Lung (tissue), 12 donors: Measurements from ENCODE around the gene ATP6V0A4. TPM values are rescaled to one million over a fixed set of nuclear protein-coding genes. Genes with fewer than 3 reads are reported as not detected.
"Not testable (repeated sequence)": the region's sequence is repeated elsewhere in the genome, so short reads cannot be mapped to it uniquely, and the experiment has no call there.

Source experiments
- ATAC-seq: fragments of 200-7000 bp; cut with Tn5 transposase; one replicate; pipeline ENCODE4 v1.9.1; 2020; ENCODE audit warnings: moderate number of reproducible peaks; ENCODE audit not compliant: insufficient read depth, low FRiP score
- DNase-seq, 3 donors: peaks; one replicate each; pipeline ENCODE4 v3.0.0-alpha.2; 2013 to 2017
- H3K27ac ChIP-seq, 2 donors: one replicate each; pipeline ENCODE4 v1.5.1; 2013; ENCODE audit warnings: mild to moderate bottlenecking in 2 of 2, moderate library complexity in 2 of 2, control low read depth in 1 of 2, inconsistent platforms in 1 of 2, low read depth in 1 of 2, low read length in 1 of 2
- H3K27me3 ChIP-seq, 3 donors: one replicate each; pipeline ENCODE4 v1.5.1; 2013; ENCODE audit warnings: low read length in 2 of 3; ENCODE audit not compliant: control insufficient read depth in 3 of 3, insufficient read depth in 3 of 3
- H3K36me3 ChIP-seq, 4 donors: one replicate each; pipeline ENCODE4 v1.5.1; 2013; ENCODE audit warnings: low read length in 4 of 4, mild to moderate bottlenecking in 1 of 4, moderate library complexity in 1 of 4; ENCODE audit not compliant: control insufficient read depth in 4 of 4, insufficient read depth in 4 of 4
- H3K4me1 ChIP-seq, 5 donors: one replicate each; pipeline ENCODE4 v1.5.1; 2013; ENCODE audit warnings: low read length in 5 of 5, mild to moderate bottlenecking in 2 of 5, moderate library complexity in 1 of 5; ENCODE audit not compliant: control insufficient read depth in 5 of 5, insufficient read depth in 5 of 5
- H3K4me3 ChIP-seq: one replicate; pipeline ENCODE4 v1.5.1; 2013; ENCODE audit warnings: mild to moderate bottlenecking, control low read depth, moderate library complexity
- H3K9ac ChIP-seq, 2 donors: one replicate each; pipeline ENCODE4 v1.5.1; 2013; ENCODE audit warnings: low read length in 2 of 2, control low read depth in 1 of 2; ENCODE audit not compliant: insufficient read depth in 1 of 2
- H3K9me3 ChIP-seq, 4 donors: one replicate each; pipeline ENCODE4 v1.5.1; 2013; ENCODE audit warnings: low read length in 3 of 4, mild to moderate bottlenecking in 1 of 4, moderate library complexity in 1 of 4; ENCODE audit not compliant: control insufficient read depth in 4 of 4, insufficient read depth in 3 of 4
- WGBS, 2 donors: extraction: QIAGEN DNeasy Blood & Tissue Kit; methylation state at CpG; one replicate each; pipeline ENCODE4 v1.1.7; 2013; 5-methylcytosine and 5-hydroxymethylcytosine counted together
- polyA plus RNA-seq, 2 donors: library from polyadenylated mRNA; stranded (reverse); fragments of 200-250 nt; gene quantifications; one replicate each; pipeline ENCODE4 v1.2.1, GENCODE V29; 2013
- total RNA-seq, 2 donors: library from RNA; depleted of rRNA in 1 of 2; stranded (reverse); fragments of >200 nt in 1 of 2; gene quantifications; one replicate each; pipeline ENCODE4 v1.2.1, GENCODE V29; 2014 to 2021
- TF ChIP-seq, protein P1 (sequence below): IDR thresholded peaks from 2 replicates; pipeline ENCODE4 v1.5.1; 2012; ENCODE audit warnings: mild to moderate bottlenecking; ENCODE audit errors: control extremely low read depth, extremely low read depth
- donor health status: control.
- donor health status: control.
- donor health status: Bipolar disorder and iron deficiency.
- donor health status: healthy.
- donor health status: DM: yes; HTN: yes; CAD: no.

ATP6V0A4 gene
- total and polyA plus RNA-seq, 4 donors: 0.22 to 1.6 (median 1.2) TPM

GRCh38 chr7:138738551-138739335 is 59.3 kb downstream of the ATP6V0A4 start:
- H3K9ac ChIP-seq: no peak overlapping the region
- no peak overlapping the region for H3K27ac ChIP-seq
- H3K4me3 ChIP-seq: no peak overlapping the region
- peak; percentile 75 for ATAC-seq
- no peaks in the 10 kb centered on the region for H3K36me3 ChIP-seq
- 29% methylated on average over 14 of the region's 14 CpGs for WGBS, 2 donors
- TF ChIP-seq, protein P1, sequence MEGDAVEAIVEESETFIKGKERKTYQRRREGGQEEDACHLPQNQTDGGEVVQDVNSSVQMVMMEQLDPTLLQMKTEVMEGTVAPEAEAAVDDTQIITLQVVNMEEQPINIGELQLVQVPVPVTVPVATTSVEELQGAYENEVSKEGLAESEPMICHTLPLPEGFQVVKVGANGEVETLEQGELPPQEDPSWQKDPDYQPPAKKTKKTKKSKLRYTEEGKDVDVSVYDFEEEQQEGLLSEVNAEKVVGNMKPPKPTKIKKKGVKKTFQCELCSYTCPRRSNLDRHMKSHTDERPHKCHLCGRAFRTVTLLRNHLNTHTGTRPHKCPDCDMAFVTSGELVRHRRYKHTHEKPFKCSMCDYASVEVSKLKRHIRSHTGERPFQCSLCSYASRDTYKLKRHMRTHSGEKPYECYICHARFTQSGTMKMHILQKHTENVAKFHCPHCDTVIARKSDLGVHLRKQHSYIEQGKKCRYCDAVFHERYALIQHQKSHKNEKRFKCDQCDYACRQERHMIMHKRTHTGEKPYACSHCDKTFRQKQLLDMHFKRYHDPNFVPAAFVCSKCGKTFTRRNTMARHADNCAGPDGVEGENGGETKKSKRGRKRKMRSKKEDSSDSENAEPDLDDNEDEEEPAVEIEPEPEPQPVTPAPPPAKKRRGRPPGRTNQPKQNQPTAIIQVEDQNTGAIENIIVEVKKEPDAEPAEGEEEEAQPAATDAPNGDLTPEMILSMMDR: peak; percentile 93
- no peaks in the 10 kb centered on the region for H3K27me3 ChIP-seq
- no peaks in the 10 kb centered on the region for H3K9me3 ChIP-seq
- peak; percentile 88 to 94 (median 93) for DNase-seq
- peaks cover 0 to 3% (median 0%) of the 10 kb centered on the region in 5 donors for H3K4me1 ChIP-seq

GRCh38 chr7:138738114-138738513 is 59.9 kb downstream of the ATP6V0A4 start:
- TF ChIP-seq, protein P1: no peak
- Histone ChIP-seq H3K9ac (no peak overlapping the region), H3K27me3 (no peaks in the 10 kb centered on the region), H3K4me1 (peaks cover 0 to 3% (median 0%) of the 10 kb centered on the region in 5 donors), H3K9me3 (no peaks in the 10 kb centered on the region), H3K27ac (no peak overlapping the region), H3K4me3 (no peak overlapping the region), H3K36me3 (no peaks in the 10 kb centered on the region)
- 67% methylated on average over 3 of the region's 3 CpGs for WGBS, 2 donors
- DNase-seq: no peak
- ATAC-seq: no peak

GRCh38 chr7:138735399-138735798 is 62.6 kb downstream of the ATP6V0A4 start:
- H3K4me1 ChIP-seq: peaks cover 0 to 3% (median 0%) of the 10 kb centered on the region in 5 donors
- ATAC-seq (no peak), DNase-seq (no peak)
- WGBS, 2 donors: 75 to 78% methylated on average over 6 of the region's 6 CpGs
- TF ChIP-seq, protein P1: no peak
- no peak overlapping the region for H3K27ac ChIP-seq
- H3K4me3 ChIP-seq: no peak overlapping the region
- no peaks in the 10 kb centered on the region for H3K27me3 ChIP-seq
- no peaks in the 10 kb centered on the region for H3K9me3 ChIP-seq
- H3K36me3 ChIP-seq: no peaks in the 10 kb centered on the region
- no peak overlapping the region for H3K9ac ChIP-seq

GRCh38 chr7:138731733-138732132 is 66.3 kb downstream of the ATP6V0A4 start:
- H3K4me1 ChIP-seq, H3K9me3 ChIP-seq, H3K27ac ChIP-seq, ATAC-seq, H3K27me3 ChIP-seq, H3K9ac ChIP-seq, DNase-seq, H3K36me3 ChIP-seq, H3K4me3 ChIP-seq: not testable (repeated sequence)
- 92 to 100% methylated on average over 5 of the region's 5 CpGs for WGBS, 2 donors
